ENCODE data around the gene PCDH12.

The PCDH12 gene

GRCh38 chr5:141906517-141906916, 51.5 kb downstream of the PCDH12 start:
- DNase-seq, result no peak

- DNase-seq, result no peak
These were observed 53.5 kb downstream of the PCDH12 start for GRCh38 chr5:141904551-141904950.

- no peak for DNase-seq
These were observed 54.7 kb downstream of the PCDH12 start for GRCh38 chr5:141903261-141903660.

- DNase-seq, result no peak
These were observed 55.8 kb downstream of the PCDH12 start for GRCh38 chr5:141902015-141902814.

- DNase-seq, result no peak
These were observed 59.5 kb downstream of the PCDH12 start for GRCh38 chr5:141898448-141899049.

GRCh38 chr5:141897425-141897824, 60.6 kb downstream of the PCDH12 start:
- no peak for DNase-seq

Measured in NCI-H1105 (cell line).